ENCODE results near the gene FUCA2. TPM values are rescaled to one million over a fixed set of nuclear protein-coding genes. Genes with fewer than 3 reads are reported as not detected.

The FUCA2 gene
- total RNA-seq, 5 donors from 2014 or later (not counting 1 experiment from before 2014, with no cell fraction given) = 4.6 to 9.0 (median 7.1) TPM

GRCh38 chr6:143507358-143508145 lies 4.0 kb downstream of the FUCA2 start:
- Mint-ChIP-seq H3K27me3 (no peaks in the 10 kb centered on the region), H3K27ac (no peak overlapping the region), H3K36me3 (peaks cover 19% of the 10 kb centered on the region), H3K9me3 (no peaks in the 10 kb centered on the region), H3K4me3 (no peak overlapping the region), H3K4me1 (peaks cover 9 to 28% (median 17%) of the 10 kb centered on the region in 3 donors)
- POLR2A ChIA-PET = no interaction called here
- ATAC-seq (replicated peaks in 1 of 4) (no peak), DNase-seq (no peak)
- H3K4me3 ChIP-seq (ENCODE audit: control insufficient read depth in 1 of 2, extremely low read depth in 1 of 2, low read length in 1 of 2) = no peak overlapping the region
- H3K27me3 ChIP-seq (replicated peaks in 1 of 2; ENCODE audit: control insufficient read depth in 2 of 2, extremely low read depth in 1 of 2, insufficient read depth in 2 of 2, low read length in 1 of 2) = no peaks in the 10 kb centered on the region
- no peaks in the 10 kb centered on the region for H3K9me3 ChIP-seq
- no peak overlapping the region for H3K27ac ChIP-seq (ENCODE audit: low read length)
- H3K4me1 ChIP-seq (ENCODE audit: control insufficient read depth in 1 of 2, extremely low read depth in 1 of 2, insufficient read depth in 2 of 2, low read length in 2 of 2) = peaks cover 0 to 19% of the 10 kb centered on the region in 2 experiments
- no CpG with 5 or more reads among the region's 6 CpGs for WGBS (ENCODE audit: insufficient coverage)
- peaks cover 0 to 7% of the 10 kb centered on the region in 2 donors for H3K36me3 ChIP-seq (ENCODE audit: control insufficient read depth in 2 of 2, extremely low read depth in 1 of 2, insufficient read depth in 1 of 2, low read length in 1 of 2)
- CTCF ChIA-PET = no interaction called here

GRCh38 chr6:143506620-143507019 lies 4.9 kb downstream of the FUCA2 start:
- CTCF ChIA-PET = no interaction called here
- no peak overlapping the region for H3K27ac ChIP-seq (ENCODE audit: low read length)
- DNase-seq = no peak
- Mint-ChIP-seq H3K4me3 (no peak overlapping the region), H3K4me1 (peaks cover 9 to 21% (median 12%) of the 10 kb centered on the region in 3 donors), H3K27me3 (no peaks in the 10 kb centered on the region), H3K27ac (no peak overlapping the region), H3K36me3 (peaks cover 19% of the 10 kb centered on the region), H3K9me3 (no peaks in the 10 kb centered on the region)
- H3K27me3 ChIP-seq (replicated peaks in 1 of 2; ENCODE audit: control insufficient read depth in 2 of 2, extremely low read depth in 1 of 2, insufficient read depth in 2 of 2, low read length in 1 of 2) = no peaks in the 10 kb centered on the region
- no peaks in the 10 kb centered on the region for H3K9me3 ChIP-seq
- ATAC-seq (replicated peaks in 1 of 4) = no peak
- 40% methylated on average over 1 of the region's 2 CpGs for WGBS (ENCODE audit: insufficient coverage)
- POLR2A ChIA-PET = no interaction called here
- peaks cover 0 to 13% of the 10 kb centered on the region in 2 experiments for H3K4me1 ChIP-seq (ENCODE audit: control insufficient read depth in 1 of 2, extremely low read depth in 1 of 2, insufficient read depth in 2 of 2, low read length in 2 of 2)
- H3K4me3 ChIP-seq (ENCODE audit: control insufficient read depth in 1 of 2, extremely low read depth in 1 of 2, low read length in 1 of 2) = no peak overlapping the region
- H3K36me3 ChIP-seq (ENCODE audit: control insufficient read depth in 2 of 2, extremely low read depth in 1 of 2, insufficient read depth in 1 of 2, low read length in 1 of 2) = peaks cover 0 to 7% of the 10 kb centered on the region in 2 donors

- H3K27ac Mint-ChIP-seq = no peak overlapping the region
- no peak for ATAC-seq (replicated peaks in 1 of 4)
- H3K4me1 Mint-ChIP-seq = peaks cover 9 to 20% (median 11%) of the 10 kb centered on the region in 3 donors
- CTCF ChIA-PET = interaction anchor here (0.7 to 0.9 kb wide), 2 partner anchors 36 to 46 kb away, joined by 3 to 7 read pairs; no protein-coding TSS in a partner anchor
- Histone ChIP-seq H3K27ac (ENCODE audit: low read length) (no peak overlapping the region), H3K4me3 (ENCODE audit: control insufficient read depth in 1 of 2, extremely low read depth in 1 of 2, low read length in 1 of 2) (no peak overlapping the region), H3K27me3 (replicated peaks in 1 of 2; ENCODE audit: control insufficient read depth in 2 of 2, extremely low read depth in 1 of 2, insufficient read depth in 2 of 2, low read length in 1 of 2) (no peaks in the 10 kb centered on the region), H3K4me1 (ENCODE audit: control insufficient read depth in 1 of 2, extremely low read depth in 1 of 2, insufficient read depth in 2 of 2, low read length in 2 of 2) (peaks cover 0 to 8% of the 10 kb centered on the region in 2 experiments), H3K36me3 (ENCODE audit: control insufficient read depth in 2 of 2, extremely low read depth in 1 of 2, insufficient read depth in 1 of 2, low read length in 1 of 2) (peaks cover 0 to 7% of the 10 kb centered on the region in 2 donors), H3K9me3 (no peaks in the 10 kb centered on the region)
- 100% methylated on average over 2 of the region's 6 CpGs for WGBS (ENCODE audit: insufficient coverage)
- H3K4me3 Mint-ChIP-seq = no peak overlapping the region
- peaks cover 19% of the 10 kb centered on the region for H3K36me3 Mint-ChIP-seq
- DNase-seq = no peak
- no peaks in the 10 kb centered on the region for H3K9me3 Mint-ChIP-seq
- no peaks in the 10 kb centered on the region for H3K27me3 Mint-ChIP-seq
- POLR2A ChIA-PET = no interaction called here
Observed at GRCh38 chr6:143506199-143506598, 5.3 kb downstream of the FUCA2 start.

- ChIA-PET CTCF (interaction anchor here (0.6 to 0.9 kb wide), 3 partner anchors 37 to 1031 kb away, joined by 3 to 7 read pairs (median 4); no protein-coding TSS in a partner anchor), POLR2A (interaction anchor here (0.7 kb wide), 2 partner anchors 22 to 629 kb away, joined by 3 to 12 read pairs; no protein-coding TSS in a partner anchor)
- H3K27me3 ChIP-seq (replicated peaks in 1 of 2; ENCODE audit: control insufficient read depth in 2 of 2, extremely low read depth in 1 of 2, insufficient read depth in 2 of 2, low read length in 1 of 2) = no peaks in the 10 kb centered on the region
- no peak for ATAC-seq (replicated peaks in 1 of 4)
- 46% methylated on average over 2 of the region's 2 CpGs for WGBS (ENCODE audit: insufficient coverage)
- H3K4me1 Mint-ChIP-seq = peaks cover 2 to 14% (median 4%) of the 10 kb centered on the region in 3 donors
- no peaks in the 10 kb centered on the region for H3K9me3 ChIP-seq
- H3K9me3 Mint-ChIP-seq = no peaks in the 10 kb centered on the region
- H3K36me3 ChIP-seq (ENCODE audit: control insufficient read depth in 2 of 2, extremely low read depth in 1 of 2, insufficient read depth in 1 of 2, low read length in 1 of 2) = peaks cover 0 to 7% of the 10 kb centered on the region in 2 donors
- H3K27me3 Mint-ChIP-seq = no peaks in the 10 kb centered on the region
- H3K4me3 ChIP-seq (ENCODE audit: control insufficient read depth in 1 of 2, extremely low read depth in 1 of 2, low read length in 1 of 2) = no peak overlapping the region
- H3K27ac ChIP-seq (ENCODE audit: low read length) = no peak overlapping the region
- DNase-seq = no peak
- no peak overlapping the region for H3K4me3 Mint-ChIP-seq
- H3K4me1 ChIP-seq (ENCODE audit: control insufficient read depth in 1 of 2, extremely low read depth in 1 of 2, insufficient read depth in 2 of 2, low read length in 2 of 2) = peaks cover 0 to 4% of the 10 kb centered on the region in 2 experiments
- H3K27ac Mint-ChIP-seq = no peak overlapping the region
- peaks cover 19% of the 10 kb centered on the region for H3K36me3 Mint-ChIP-seq
Observed at GRCh38 chr6:143505537-143505936, 6.0 kb downstream of the FUCA2 start.

- ChIA-PET POLR2A (interaction anchor here (0.6 to 0.7 kb wide), 3 partner anchors 21 to 630 kb away, joined by 3 to 12 read pairs (median 3); no protein-coding TSS in a partner anchor), CTCF (no interaction called here)
- Mint-ChIP-seq H3K27me3 (no peaks in the 10 kb centered on the region), H3K27ac (no peak overlapping the region), H3K9me3 (no peaks in the 10 kb centered on the region), H3K4me1 (peaks cover 0 to 12% (median 4%) of the 10 kb centered on the region in 3 donors), H3K36me3 (peaks cover 20% of the 10 kb centered on the region), H3K4me3 (no peak overlapping the region)
- peaks cover 0 to 7% of the 10 kb centered on the region in 2 donors for H3K36me3 ChIP-seq (ENCODE audit: control insufficient read depth in 2 of 2, extremely low read depth in 1 of 2, insufficient read depth in 1 of 2, low read length in 1 of 2)
- no peaks in the 10 kb centered on the region for H3K9me3 ChIP-seq
- ATAC-seq (replicated peaks in 1 of 4) = no peak
- H3K4me1 ChIP-seq (ENCODE audit: control insufficient read depth in 1 of 2, extremely low read depth in 1 of 2, insufficient read depth in 2 of 2, low read length in 2 of 2) = no peaks in the 10 kb centered on the region
- DNase-seq = no peak
- no peak overlapping the region for H3K4me3 ChIP-seq (ENCODE audit: control insufficient read depth in 1 of 2, extremely low read depth in 1 of 2, low read length in 1 of 2)
- H3K27me3 ChIP-seq (replicated peaks in 1 of 2; ENCODE audit: control insufficient read depth in 2 of 2, extremely low read depth in 1 of 2, insufficient read depth in 2 of 2, low read length in 1 of 2) = no peaks in the 10 kb centered on the region
- 69% methylated on average over 3 of the region's 5 CpGs for WGBS (ENCODE audit: insufficient coverage)
- H3K27ac ChIP-seq (ENCODE audit: low read length) = no peak overlapping the region
Observed at GRCh38 chr6:143505111-143505510, 6.4 kb downstream of the FUCA2 start.

- H3K27me3 Mint-ChIP-seq = no peaks in the 10 kb centered on the region
- H3K9me3 Mint-ChIP-seq = no peaks in the 10 kb centered on the region
- WGBS (ENCODE audit: insufficient coverage) = 100% methylated on average over 1 of the region's 1 CpG
- H3K4me1 Mint-ChIP-seq = peaks cover under 1 to 7% (median 4%) of the 10 kb centered on the region in 3 donors
- H3K36me3 ChIP-seq (ENCODE audit: control insufficient read depth in 2 of 2, extremely low read depth in 1 of 2, insufficient read depth in 1 of 2, low read length in 1 of 2) = peaks cover 0 to 7% of the 10 kb centered on the region in 2 donors
- no peak overlapping the region for H3K4me3 ChIP-seq (ENCODE audit: control insufficient read depth in 1 of 2, extremely low read depth in 1 of 2, low read length in 1 of 2)
- no peaks in the 10 kb centered on the region for H3K27me3 ChIP-seq (replicated peaks in 1 of 2; ENCODE audit: control insufficient read depth in 2 of 2, extremely low read depth in 1 of 2, insufficient read depth in 2 of 2, low read length in 1 of 2)
- ATAC-seq (replicated peaks in 1 of 4) (no peak), DNase-seq (no peak)
- H3K4me3 Mint-ChIP-seq = no peak overlapping the region
- no peak overlapping the region for H3K27ac Mint-ChIP-seq
- H3K9me3 ChIP-seq = no peaks in the 10 kb centered on the region
- H3K36me3 Mint-ChIP-seq = peaks cover 28% of the 10 kb centered on the region
- no peak overlapping the region for H3K27ac ChIP-seq (ENCODE audit: low read length)
- ChIA-PET POLR2A (no interaction called here), CTCF (interaction anchor here in 1 of 2 donors (0.5 kb wide), 1 partner anchor 11 kb away, joined by 3 read pairs; no protein-coding TSS in a partner anchor)
- H3K4me1 ChIP-seq (ENCODE audit: control insufficient read depth in 1 of 2, extremely low read depth in 1 of 2, insufficient read depth in 2 of 2, low read length in 2 of 2) = no peaks in the 10 kb centered on the region
Observed at GRCh38 chr6:143504369-143504768, 7.2 kb downstream of the FUCA2 start.
